WTC11 (cell line): Measurements from ENCODE around the gene TUBGCP6.

Experiments
- CTCF ChIP-seq: fragments of 200-600 bp; IDR thresholded peaks from 2 replicates; pipeline ENCODE4 v1.8.0; 2022; ENCODE audit warnings: antibody characterized with exemption
- MXD4 ChIP-seq: fragments of 250-450 bp; sonication (Bioruptor Pico); IDR thresholded peaks from 2 replicates; pipeline ENCODE4 v1.8.0; 2021; ENCODE audit warnings: mild to moderate bottlenecking, moderate library complexity, borderline replicate concordance
- NFYB ChIP-seq: sonication (generic); formaldehyde crosslinking; conservative IDR thresholded peaks from 2 replicates; pipeline ENCODE4 v1.8.0; 2022; ENCODE audit warnings: low read depth, missing genetic modification reagents
- NR2C2 ChIP-seq: sonication (generic); formaldehyde crosslinking; IDR thresholded peaks from 2 replicates; pipeline ENCODE4 v1.8.0; 2022; ENCODE audit warnings: mild to moderate bottlenecking, missing genetic modification reagents
- SP1 ChIP-seq: sonication (generic); formaldehyde crosslinking; conservative IDR thresholded peaks from 2 replicates; pipeline ENCODE4 v1.8.1; 2022; ENCODE audit warnings: missing genetic modification reagents
- TCF7 ChIP-seq: sonication (generic); formaldehyde crosslinking; IDR thresholded peaks from 2 replicates; pipeline ENCODE4 v1.8.0; 2022; ENCODE audit warnings: mild to moderate bottlenecking, low read depth, missing genetic modification reagents, moderate library complexity
- ZNF416 ChIP-seq: fragments of 250-450 bp; sonication (Bioruptor Pico); IDR thresholded peaks from 2 replicates; pipeline ENCODE4 v1.9.0; 2021; ENCODE audit warnings: mild to moderate bottlenecking, inconsistent platforms
- ZNF532 ChIP-seq: fragments of 250-450 bp; sonication (Bioruptor Pico); IDR thresholded peaks from 2 replicates; pipeline ENCODE4 v1.9.0; 2021; ENCODE audit warnings: mild to moderate bottlenecking, borderline replicate concordance
- TF ChIP-seq, protein P1 (sequence below): fragments of 250-450 bp; sonication (Bioruptor Pico); IDR thresholded peaks from 2 replicates; pipeline ENCODE4 v1.9.0; 2021; ENCODE audit warnings: mild to moderate bottlenecking

DNA sequence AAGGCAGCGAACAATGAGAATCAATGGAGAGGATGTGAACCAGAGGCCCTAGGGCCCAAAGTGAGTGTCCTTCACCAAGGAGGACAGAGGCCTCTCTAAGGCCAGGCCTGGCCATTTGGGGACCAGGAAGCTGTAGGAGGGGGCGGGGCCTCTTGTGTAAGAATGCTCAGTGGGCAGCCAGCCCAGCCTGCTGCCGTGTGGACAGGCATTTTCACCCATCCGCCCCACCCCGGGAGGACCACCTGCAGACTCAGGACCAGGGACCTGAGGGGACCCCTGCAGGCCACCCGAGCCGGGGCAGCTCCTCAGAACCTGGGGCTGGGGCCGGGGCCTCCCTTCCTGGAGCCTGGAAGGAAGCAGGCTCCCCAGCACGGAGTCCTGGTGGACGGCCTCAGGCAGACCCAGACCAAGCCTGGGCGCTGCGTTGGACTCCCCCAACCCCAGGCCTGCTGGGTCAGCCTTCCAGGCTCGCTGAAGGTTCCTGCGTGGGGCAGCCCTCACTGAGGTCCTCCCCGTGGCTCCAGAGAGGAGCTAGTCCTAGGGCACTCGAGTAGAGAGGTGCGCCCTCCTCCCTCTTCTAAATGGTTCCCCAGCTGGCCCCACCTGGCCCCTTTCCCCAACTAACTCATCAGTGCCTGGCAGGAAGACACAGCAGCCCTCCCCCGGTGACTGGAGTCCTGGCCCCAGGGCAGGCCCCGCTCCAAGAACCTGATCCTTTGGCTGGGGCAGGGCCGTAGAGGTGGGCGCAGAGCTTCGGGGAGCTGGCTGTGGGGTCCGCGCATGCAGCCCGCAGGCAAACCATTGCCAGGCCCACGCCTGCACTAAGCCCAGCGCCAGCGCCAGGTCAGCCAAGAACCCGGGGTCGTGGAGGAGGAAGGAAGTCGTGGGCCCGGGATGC, 60.6 kb downstream of the TUBGCP6 start:
- no peak for TF ChIP-seq NR2C2 (CRISPR knock-in tag)
- no peak for TF ChIP-seq CTCF
- TF ChIP-seq, protein P1, sequence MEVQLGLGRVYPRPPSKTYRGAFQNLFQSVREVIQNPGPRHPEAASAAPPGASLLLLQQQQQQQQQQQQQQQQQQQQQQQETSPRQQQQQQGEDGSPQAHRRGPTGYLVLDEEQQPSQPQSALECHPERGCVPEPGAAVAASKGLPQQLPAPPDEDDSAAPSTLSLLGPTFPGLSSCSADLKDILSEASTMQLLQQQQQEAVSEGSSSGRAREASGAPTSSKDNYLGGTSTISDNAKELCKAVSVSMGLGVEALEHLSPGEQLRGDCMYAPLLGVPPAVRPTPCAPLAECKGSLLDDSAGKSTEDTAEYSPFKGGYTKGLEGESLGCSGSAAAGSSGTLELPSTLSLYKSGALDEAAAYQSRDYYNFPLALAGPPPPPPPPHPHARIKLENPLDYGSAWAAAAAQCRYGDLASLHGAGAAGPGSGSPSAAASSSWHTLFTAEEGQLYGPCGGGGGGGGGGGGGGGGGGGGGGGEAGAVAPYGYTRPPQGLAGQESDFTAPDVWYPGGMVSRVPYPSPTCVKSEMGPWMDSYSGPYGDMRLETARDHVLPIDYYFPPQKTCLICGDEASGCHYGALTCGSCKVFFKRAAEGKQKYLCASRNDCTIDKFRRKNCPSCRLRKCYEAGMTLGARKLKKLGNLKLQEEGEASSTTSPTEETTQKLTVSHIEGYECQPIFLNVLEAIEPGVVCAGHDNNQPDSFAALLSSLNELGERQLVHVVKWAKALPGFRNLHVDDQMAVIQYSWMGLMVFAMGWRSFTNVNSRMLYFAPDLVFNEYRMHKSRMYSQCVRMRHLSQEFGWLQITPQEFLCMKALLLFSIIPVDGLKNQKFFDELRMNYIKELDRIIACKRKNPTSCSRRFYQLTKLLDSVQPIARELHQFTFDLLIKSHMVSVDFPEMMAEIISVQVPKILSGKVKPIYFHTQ (CRISPR knock-in tag): no peak
- TF ChIP-seq NFYB: no peak
- TF ChIP-seq SP1 (CRISPR knock-in tag): no peak
- no peak for TF ChIP-seq ZNF416 (CRISPR knock-in tag)
- no peak for TF ChIP-seq ZNF532 (CRISPR knock-in tag)
- no peak for TF ChIP-seq TCF7 (CRISPR knock-in tag)
- no peak for TF ChIP-seq MXD4
